ENCODE results near the gene FFAR1. TPM values are rescaled to one million over a fixed set of nuclear protein-coding genes. Genes with fewer than 3 reads are reported as not detected.
A peak's percentile ranks its signal among the peaks of the same experiment; 100 is the strongest.

FFAR1 gene
- polyA plus RNA-seq, 1 of the 3 experiments (the other 2 are of a cell fraction) = not detected

- TF ChIP-seq USF1 (IDR thresholded peaks at IDR 0.05; ENCODE audit: borderline replicate concordance, low read depth) (no peak), RAD21 (IDR thresholded peaks at IDR 0.05; ENCODE audit: low read length) (no peak), RCOR1 (IDR thresholded peaks at IDR 0.05; ENCODE audit: low read length) (no peak), REST (IDR thresholded peaks at IDR 0.05; ENCODE audit: low read depth, low read length) (no peak), RXRA (IDR thresholded peaks at IDR 0.05; ENCODE audit: borderline replicate concordance, low read depth) (no peak)
These were observed 45.3 kb downstream of the FFAR1 start (continued) for GRCh38 chr19:35392742-35393715.

DNA sequence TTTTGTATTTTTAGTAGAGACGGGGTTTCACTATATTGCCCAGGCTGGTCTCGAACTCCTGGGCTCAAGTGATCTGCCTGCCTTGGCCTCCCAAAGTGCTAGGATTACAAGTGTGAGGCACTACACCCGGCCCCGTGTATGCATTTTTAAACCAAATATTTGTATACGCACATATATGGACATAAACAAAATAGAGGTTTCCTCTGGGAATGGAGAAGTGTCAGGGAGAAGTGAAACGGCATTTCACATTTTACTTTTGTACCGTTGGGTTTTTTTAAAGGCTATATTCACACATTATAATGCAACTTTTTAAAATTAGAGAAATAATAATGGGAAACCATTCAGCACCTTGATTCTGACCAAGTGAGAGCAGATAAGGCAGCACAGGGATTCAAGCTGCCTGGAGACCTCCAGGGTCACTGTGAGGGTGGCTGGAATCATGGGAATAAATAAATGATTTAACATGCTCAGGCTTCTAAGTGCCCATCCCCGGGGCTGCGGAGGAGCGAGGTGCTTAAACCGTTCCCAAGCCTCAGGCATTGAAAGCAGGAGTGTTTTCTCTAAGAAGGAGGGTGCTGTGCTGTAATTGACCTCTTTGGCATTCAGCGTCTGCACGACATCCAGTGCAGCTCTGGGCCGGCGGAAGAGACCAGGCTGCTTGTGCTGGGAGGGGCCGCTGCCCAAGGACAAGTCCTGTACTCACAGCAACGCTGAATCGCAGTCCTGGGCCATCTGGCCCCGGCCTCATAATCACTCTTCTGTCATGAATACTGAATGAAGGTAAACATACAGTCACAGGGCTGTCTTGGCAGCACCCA is 47.9 kb downstream of the FFAR1 start:
- WGBS (ENCODE audit: low lambda C conversion rate) = 24% methylated on average over 17 of the region's 19 CpGs
- Histone ChIP-seq H3K4me1 (ENCODE audit: control insufficient read depth in 1 of 2, insufficient read depth in 2 of 2, low read depth in 1 of 2, low read length in 1 of 2) (no peaks in the 10 kb centered on the region; a peak in 1 of 4 replicates), H3K27me3 (ENCODE audit: insufficient read depth) (peaks cover 22% of the 10 kb centered on the region), H3K79me2 (ENCODE audit: insufficient read depth) (no peaks in the 10 kb centered on the region), H3K36me3 (replicated peaks in 1 of 2; ENCODE audit: control insufficient read depth in 1 of 2, insufficient read depth in 2 of 2, low read length in 1 of 2) (no peaks in the 10 kb centered on the region), H3K9me2 (no peaks in the 10 kb centered on the region), H4K20me1 (ENCODE audit: insufficient read depth) (no peaks in the 10 kb centered on the region), H3K4me2 (no peak overlapping the region), H3K9me3 (no peaks in the 10 kb centered on the region), H3K9ac (no peak overlapping the region), H2AFZ (ENCODE audit: low read depth) (no peak overlapping the region), H3F3A (replicated peaks; ENCODE audit: insufficient read depth) (no peaks in the 10 kb centered on the region), H3K27ac (ENCODE audit: low read depth in 2 of 2, low read length in 1 of 2) (no peak overlapping the region), H3K4me3 (ENCODE audit: low read depth in 2 of 2, low read length in 1 of 2) (no peak overlapping the region)
- CTCF ChIA-PET = interaction anchor here (2.5 kb wide), 1 partner anchor 43 kb away, joined by 9 read pairs; no protein-coding TSS in a partner anchor
- POLR2A ChIA-PET = no interaction called here
- peak; percentile 32 for DNase-seq
- TF ChIP-seq JUND (IDR thresholded peaks at IDR 0.05) = no peak
- no peak for TF ChIP-seq TCF12 (IDR thresholded peaks at IDR 0.05)
- TF ChIP-seq, protein P1, sequence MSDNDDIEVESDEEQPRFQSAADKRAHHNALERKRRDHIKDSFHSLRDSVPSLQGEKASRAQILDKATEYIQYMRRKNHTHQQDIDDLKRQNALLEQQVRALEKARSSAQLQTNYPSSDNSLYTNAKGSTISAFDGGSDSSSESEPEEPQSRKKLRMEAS (IDR thresholded peaks at IDR 0.05; ENCODE audit: low read depth) = no peak
- TF ChIP-seq FOXM1 (IDR thresholded peaks at IDR 0.05; ENCODE audit: low read depth) = no peak
- no peak for TF ChIP-seq FOSL2 (IDR thresholded peaks at IDR 0.05; ENCODE audit: borderline replicate concordance, low read depth)
- no peak for TF ChIP-seq MEF2A (IDR thresholded peaks at IDR 0.05; ENCODE audit: borderline replicate concordance, low read depth)
- TF ChIP-seq GABPA (IDR thresholded peaks at IDR 0.05; ENCODE audit: low read depth) = no peak
- TF ChIP-seq USF1 (IDR thresholded peaks at IDR 0.05; ENCODE audit: borderline replicate concordance, low read depth) = no peak
- no peak for TF ChIP-seq EZH2phosphoT487 (IDR thresholded peaks at IDR 0.05; ENCODE audit: borderline replicate concordance, low read depth)
- no peak for TF ChIP-seq IRF3 (IDR thresholded peaks at IDR 0.05; ENCODE audit: low read depth, low read length)
- TF ChIP-seq ELF1 (IDR thresholded peaks at IDR 0.05) = no peak
- no peak for TF ChIP-seq NRF1 (IDR thresholded peaks at IDR 0.05; ENCODE audit: low read depth, low read length)
- no peak for TF ChIP-seq RFX5 (IDR thresholded peaks at IDR 0.05; ENCODE audit: low read length)
- no peak for TF ChIP-seq RAD21 (IDR thresholded peaks at IDR 0.05; ENCODE audit: low read length)
- no peak for TF ChIP-seq CHD2 (IDR thresholded peaks at IDR 0.05; ENCODE audit: low read length, partially characterized antibody)

Measured in SK-N-SH (cell line).